Astrocyte of the cerebellum (primary cell): Measurements from ENCODE around the gene SRRT.

Source experiments
- DNase-seq: peaks from one replicate; pipeline ENCODE4 v3.0.0-alpha.2; 2011; ENCODE audit warnings: low read depth
- H3K4me3 ChIP-seq: 2 replicates; pipeline ENCODE4 v1.5.1; 2011; ENCODE audit warnings: mild to moderate bottlenecking, low read depth, low read length, moderate library complexity
- CTCF ChIP-seq: IDR thresholded peaks from 2 replicates; pipeline ENCODE4 v1.5.1; 2012; ENCODE audit warnings: low read length, low read depth, moderate library complexity, mild to moderate bottlenecking; ENCODE audit errors: missing control alignments
- in situ Hi-C: cut with HindIII; loops from 2 replicates; pipeline ENCODE4 v1.10.0; 2017; ENCODE audit warnings: low sequenced_read_pairs

SRRT gene

GRCh38 chr7:100882201-100882600 is 7.3 kb downstream of the SRRT start:
- in situ Hi-C loops = loop anchor here (10.0 kb wide), 3 partner anchors 63 to 203 kb away; partner anchors contain the start of genes MUC3A and TRIM56
- no peak for DNase-seq

GRCh38 chr7:100882785-100883526 is 8.1 kb downstream of the SRRT start:
- H3K4me3 ChIP-seq = no peak overlapping the region
- in situ Hi-C loops = loop anchor here (10.0 kb wide), 3 partner anchors 62 to 202 kb away; partner anchors contain the start of genes MUC3A and TRIM56
- DNase-seq = no peak
- TF ChIP-seq CTCF = no peak

More at GRCh38 chr7:100882201-100882600, 7.3 kb downstream of the SRRT start:
- H3K4me3 ChIP-seq = no peak overlapping the region
- TF ChIP-seq CTCF = no peak

GRCh38 chr7:100884736-100885439 is 10.0 kb downstream of the SRRT start:
- no peak overlapping the region for H3K4me3 ChIP-seq
- in situ Hi-C loops = loop anchor here (10.0 kb wide), 3 partner anchors 60 to 200 kb away; partner anchors contain the start of genes MUC3A and TRIM56
- TF ChIP-seq CTCF = no peak
- no peak for DNase-seq

GRCh38 chr7:100885440-100886141 is 10.7 kb downstream of the SRRT start:
- no peak for DNase-seq
- no peak for TF ChIP-seq CTCF
- in situ Hi-C loops = loop anchor here (10.0 kb wide), 3 partner anchors 59 to 199 kb away; partner anchors contain the start of genes MUC3A and TRIM56
- no peak overlapping the region for H3K4me3 ChIP-seq

- no peak for DNase-seq
- no peak overlapping the region for H3K4me3 ChIP-seq
- no peak for TF ChIP-seq CTCF
- in situ Hi-C loops = loop anchor here (10.0 kb wide), 3 partner anchors 58 to 198 kb away; partner anchors contain the start of genes MUC3A and TRIM56
Measured at GRCh38 chr7:100886142-100886935, 11.4 kb downstream of the SRRT start.
